ENCODE results near the gene CSTB.

DNA sequence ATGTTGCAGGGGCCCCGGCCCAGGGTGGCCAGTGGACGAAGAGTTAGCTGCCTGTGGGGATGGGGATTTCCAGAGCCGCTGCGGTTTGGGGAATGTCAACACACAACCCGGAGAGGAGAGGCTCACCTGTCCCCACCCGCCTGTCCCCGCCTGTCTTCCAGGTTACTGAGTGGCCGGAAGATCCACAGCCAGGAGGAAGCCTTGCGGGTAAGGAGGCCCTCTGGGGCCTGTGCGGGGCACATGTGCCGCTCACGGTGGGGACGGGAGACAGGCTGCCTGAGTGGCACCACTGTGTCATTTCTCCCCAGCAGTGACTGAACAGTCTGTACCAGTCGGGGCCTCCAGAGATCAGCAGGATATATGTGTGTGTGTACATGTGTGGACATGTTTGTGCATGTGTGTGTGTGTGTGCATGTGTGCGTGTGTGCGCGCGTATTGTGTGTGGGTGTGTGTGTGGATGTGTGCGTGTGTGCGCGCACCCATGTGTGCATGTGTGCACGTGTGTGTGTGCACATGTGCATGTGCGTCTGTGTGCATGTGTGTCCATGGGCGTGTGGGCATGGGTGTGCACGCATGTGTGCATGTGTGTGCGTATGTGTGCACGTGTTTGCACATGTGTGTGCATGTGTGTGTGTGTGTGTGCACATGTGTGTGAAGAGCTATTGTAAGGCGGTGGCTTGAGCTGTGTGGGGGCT lies 25.6 kb downstream of the CSTB start:
- TF ChIP-seq CTCF (IDR thresholded peaks at IDR 0.05), result no peak
- TF ChIP-seq POLR2AphosphoS5 (IDR thresholded peaks at IDR 0.05), result no peak
- no peak for TF ChIP-seq POLR2A (IDR thresholded peaks at IDR 0.05)
